Cardiac muscle cell (in vitro differentiated cells and primary cell): ENCODE measurements around the gene OR5L2. TPM values are rescaled to one million over a fixed set of nuclear protein-coding genes. Genes with fewer than 3 reads are reported as not detected.
"Not testable (repeated sequence)": the region's sequence is repeated elsewhere in the genome, so short reads cannot be mapped to it uniquely, and the experiment has no call there.

ENCODE experiments used
- DNase-seq, 2 donors: peaks; one replicate each; pipeline versions ENCODE4 v3.0.0 to v3.0.0-alpha.2; 2010 to 2017; ENCODE audit warnings: low read depth in 1 of 2, low spot score in 1 of 2
- H3K27ac ChIP-seq: fragments of 200-600 bp; sonication (generic); 2 replicates; pipeline ENCODE4 v1.5.1; 2016
- H3K27me3 ChIP-seq: fragments of 200-600 bp; sonication (generic); 2 replicates; pipeline ENCODE4 v1.6.0; 2016; ENCODE audit warnings: control low read depth
- H3K36me3 ChIP-seq: fragments of 200-600 bp; sonication (generic); 2 replicates; pipeline ENCODE4 v1.5.1; 2016; ENCODE audit warnings: control low read depth
- H3K4me1 ChIP-seq: fragments of 200-600 bp; sonication (generic); 2 replicates; pipeline ENCODE4 v1.8.1; 2017; ENCODE audit warnings: low read depth, mild to moderate bottlenecking, mixed run types
- H3K4me3 ChIP-seq: fragments of 200-600 bp; sonication (generic); 2 replicates; pipeline ENCODE4 v1.5.1; 2016; ENCODE audit warnings: mild to moderate bottlenecking
- H3K9me3 ChIP-seq: fragments of 200-600 bp; sonication (generic); 2 replicates; pipeline ENCODE4 v1.5.1; 2017; ENCODE audit warnings: low read depth, mild to moderate bottlenecking, control low read depth
- polyA plus RNA-seq: library from polyadenylated mRNA; unstranded; fragments of >200 nt; fragmentation: Nextera tagmentation; extraction: Ambion mirVana; gene quantifications from 2 replicates; pipeline ENCODE4 v1.2.1, GENCODE V29; 2016
- total RNA-seq: library from RNA; depleted of rRNA; stranded (reverse); fragments of >200 nt; gene quantifications from 2 replicates; pipeline ENCODE4 v1.2.3, GENCODE V29; 2016

The OR5L2 gene
- total and polyA plus RNA-seq, 2 experiments from 2014 or later, result not detected

DNA sequence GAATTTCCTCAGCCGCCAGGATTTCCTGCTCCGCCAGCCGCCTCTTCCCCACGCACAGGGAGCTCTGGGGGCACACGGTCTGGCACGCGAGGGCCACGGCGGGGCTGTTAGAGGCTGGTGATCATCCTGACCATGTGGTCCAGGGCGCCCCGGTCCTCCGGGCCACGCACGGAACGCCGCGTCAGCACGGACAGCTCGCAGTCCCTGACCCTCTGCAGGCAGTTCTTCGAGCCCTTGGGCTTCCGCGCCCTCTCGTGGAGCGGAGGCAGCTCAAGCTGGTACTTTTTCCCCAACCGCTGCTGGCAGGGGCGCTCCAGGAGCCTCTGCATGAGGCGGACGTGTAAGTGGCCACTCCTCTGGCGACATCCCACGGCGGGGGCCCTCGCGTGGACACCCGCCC is 46.1 kb downstream of the OR5L2 start:
- not testable (repeated sequence) for H3K4me3 ChIP-seq, H3K36me3 ChIP-seq, H3K4me1 ChIP-seq, H3K9me3 ChIP-seq, H3K27ac ChIP-seq, DNase-seq, H3K27me3 ChIP-seq

Other genes with a start within 250 kb of the OR5L2 start
- not detected in 2 replicates for gene OR4C11, start 219.6 kb upstream of the OR5L2 start, total RNA-seq
- gene OR4C11, start 219.6 kb upstream of the OR5L2 start, polyA plus RNA-seq, result not detected in 2 replicates
- gene OR4P4, start 192.1 kb upstream of the OR5L2 start, total RNA-seq, result not detected in 2 replicates
- not detected in 2 replicates for gene OR4P4, start 192.1 kb upstream of the OR5L2 start, polyA plus RNA-seq
- gene OR4S2, start 178.9 kb upstream of the OR5L2 start, total RNA-seq, result not detected in 2 replicates
- not detected in 2 replicates for gene OR4S2, start 178.9 kb upstream of the OR5L2 start, polyA plus RNA-seq
- gene OR4C6, start 165.0 kb upstream of the OR5L2 start, total RNA-seq, result not detected in 2 replicates
- gene OR4C6, start 165.0 kb upstream of the OR5L2 start, polyA plus RNA-seq, result not detected in 2 replicates
- not detected in 2 replicates for gene OR5D13, start 53.8 kb upstream of the OR5L2 start, total RNA-seq
- not detected in 2 replicates for gene OR5D13, start 53.8 kb upstream of the OR5L2 start, polyA plus RNA-seq
- not detected in 2 replicates for gene OR5D14, start 31.7 kb upstream of the OR5L2 start, total RNA-seq
- not detected in 2 replicates for gene OR5D14, start 31.7 kb upstream of the OR5L2 start, polyA plus RNA-seq
- not detected in 2 replicates for gene OR5L1, start 15.9 kb upstream of the OR5L2 start, total RNA-seq
- gene OR5L1, start 15.9 kb upstream of the OR5L2 start, polyA plus RNA-seq, result not detected in 2 replicates
- gene OR5D18, start 7.6 kb upstream of the OR5L2 start, total RNA-seq, result not detected in 2 replicates
- gene OR5D18, start 7.6 kb upstream of the OR5L2 start, polyA plus RNA-seq, result not detected in 2 replicates
- gene OR5D16, start 11.5 kb downstream of the OR5L2 start, total RNA-seq, result not detected in 2 replicates
- gene OR5D16, start 11.5 kb downstream of the OR5L2 start, polyA plus RNA-seq, result not detected in 2 replicates
- not detected in 2 replicates for gene TRIM51, start 56.1 kb downstream of the OR5L2 start, total RNA-seq
- gene TRIM51, start 56.1 kb downstream of the OR5L2 start, polyA plus RNA-seq, result not detected in 2 replicates
- not detected in 2 replicates for gene OR5W2, start 87.4 kb downstream of the OR5L2 start, total RNA-seq
- not detected in 2 replicates for gene OR5W2, start 87.4 kb downstream of the OR5L2 start, polyA plus RNA-seq
- gene OR5I1, start 109.2 kb downstream of the OR5L2 start, total RNA-seq, result not detected in 2 replicates
- gene OR5I1, start 109.2 kb downstream of the OR5L2 start, polyA plus RNA-seq, result not detected in 2 replicates
- gene OR10AG1, start 142.7 kb downstream of the OR5L2 start, total RNA-seq, result not detected in 2 replicates
- not detected in 2 replicates for gene OR10AG1, start 142.7 kb downstream of the OR5L2 start, polyA plus RNA-seq
- not detected in 2 replicates for gene OR5F1, start 167.4 kb downstream of the OR5L2 start, total RNA-seq
- not detected in 2 replicates for gene OR5F1, start 167.4 kb downstream of the OR5L2 start, polyA plus RNA-seq
- gene OR5AS1, start 200.4 kb downstream of the OR5L2 start, total RNA-seq, result not detected in 2 replicates
- not detected in 2 replicates for gene OR5AS1, start 200.4 kb downstream of the OR5L2 start, polyA plus RNA-seq